Sigmoid colon (tissue), 7 donors: ENCODE measurements around the gene IGF2BP2. TPM values are rescaled to one million over a fixed set of nuclear protein-coding genes. Genes with fewer than 3 reads are reported as not detected.
"Not testable (repeated sequence)": the region's sequence is repeated elsewhere in the genome, so short reads cannot be mapped to it uniquely, and the experiment has no call there.

Source experiments
- DNase-seq: peaks from one replicate; pipeline ENCODE4 v3.0.0-alpha.2; 2019
- H3K27ac ChIP-seq, 4 donors: fragments of 200-600 bp; sonication (generic); one replicate each; pipeline ENCODE4 v1.5.1; 2016 to 2019; ENCODE audit warnings: mild to moderate bottlenecking in 1 of 4
- H3K27me3 ChIP-seq, 3 donors: fragments of 200-600 bp; sonication (generic); one replicate each; pipeline ENCODE4 v1.5.1; 2019; ENCODE audit warnings: mild to moderate bottlenecking in 1 of 3
- H3K36me3 ChIP-seq, 4 donors: fragments of 200-600 bp; sonication (generic); one replicate each; pipeline ENCODE4 v1.5.1; 2016 to 2019
- H3K4me1 ChIP-seq, 4 donors: fragments of 200-600 bp; sonication (generic); one replicate each; pipeline ENCODE4 v1.5.1; 2017 to 2019
- H3K4me3 ChIP-seq, 4 donors: fragments of 200-600 bp; sonication (generic); one replicate each; pipeline ENCODE4 v1.5.1; 2017 to 2019; ENCODE audit warnings: mild to moderate bottlenecking in 2 of 4, moderate library complexity in 1 of 4
- H3K9me3 ChIP-seq, 4 donors: fragments of 200-600 bp in 3 of 4; sonication (generic) in 3 of 4; one replicate each; pipeline versions ENCODE4 v1.5.1 to v1.6.1; 2013 to 2019
- CTCF ChIP-seq, 4 experiments: fragments of 450-650 bp in 3 of 4; fragments of 200-600 bp in 1 of 4; IDR thresholded peaks; one replicate each; pipeline ENCODE4 v1.5.1; 2016 to 2019; ENCODE audit warnings: antibody characterized with exemption in 4 of 4, mild to moderate bottlenecking in 3 of 4, moderate library complexity in 2 of 4
- EP300 ChIP-seq, 4 donors: sonication (generic); formaldehyde crosslinking; IDR thresholded peaks; one replicate each; pipeline ENCODE4 v1.6.1; 2017; ENCODE audit warnings: antibody characterized with exemption in 4 of 4
- POLR2A ChIP-seq, 2 donors: fragments of 450-650 bp; IDR thresholded peaks; one replicate each; pipeline ENCODE4 v1.6.1; 2016; ENCODE audit warnings: antibody characterized with exemption in 2 of 2, mild to moderate bottlenecking in 2 of 2, moderate library complexity in 2 of 2
- POLR2AphosphoS5 ChIP-seq, 4 donors: sonication (generic); formaldehyde crosslinking; IDR thresholded peaks; one replicate each; pipeline ENCODE4 v1.6.1; 2017; ENCODE audit warnings: antibody characterized with exemption in 4 of 4
- WGBS, 2 donors: extraction: QIAGEN DNeasy Blood & Tissue Kit; methylation state at CpG; one replicate each; pipeline ENCODE4 v1.1.7; 2013; 5-methylcytosine and 5-hydroxymethylcytosine counted together
- intact Hi-C: fragments of 100-400 bp; cut with DNase I; formaldehyde crosslinking; loops from one replicate; pipeline ENCODE4 v1.15.1; 2023
- polyA plus RNA-seq, 3 donors: library from polyadenylated mRNA; stranded (reverse); fragments of 200-250 nt; gene quantifications; one replicate each; pipeline ENCODE4 v1.2.3, GENCODE V29; 2013
- total RNA-seq, 4 donors: library from RNA; depleted of rRNA; stranded (reverse); fragments of >200 nt; gene quantifications; one replicate each; pipeline ENCODE4 v1.1.0, GENCODE V29; 2016
- donor health status: healthy with polysubstance abuse.
- donor health status: Bipolar disorder and iron deficiency.
- donor health status: healthy.

IGF2BP2 gene
- total and polyA plus RNA-seq, 7 donors: 6.3 to 20.7 (median 14.7) TPM

DNA sequence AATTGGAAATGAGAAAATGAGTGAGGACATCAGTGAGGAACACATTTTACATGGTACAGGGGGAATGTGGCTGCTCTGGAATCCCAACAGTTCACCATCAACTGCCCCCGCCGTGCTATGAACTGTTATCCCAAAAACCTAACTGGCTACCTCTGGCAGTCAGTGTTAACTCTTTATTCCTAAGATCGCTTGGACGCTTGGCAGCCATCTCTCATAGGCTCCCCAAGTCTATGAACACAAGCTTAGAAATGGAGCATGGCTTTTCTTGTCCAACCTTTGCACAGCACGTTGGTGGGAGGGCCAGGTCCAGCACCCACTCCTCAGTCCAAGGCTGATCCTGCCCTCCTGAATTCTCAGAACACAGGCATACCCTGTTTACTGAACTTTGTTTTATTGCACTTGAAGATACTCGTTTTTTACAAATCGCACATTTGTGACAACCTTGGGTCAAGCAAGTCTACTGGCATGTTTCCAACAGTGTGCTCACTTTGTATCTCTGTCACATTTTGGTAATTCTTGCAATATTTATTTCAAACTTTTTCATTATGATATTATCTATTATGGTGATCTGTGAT lies 185.1 kb downstream of the IGF2BP2 start:
- no peak overlapping the region for H3K27ac ChIP-seq
- intact Hi-C loops: no loop called here
- 78 to 79% methylated on average over 7 of the region's 7 CpGs for WGBS, 2 donors
- H3K36me3 ChIP-seq: no peaks in the 10 kb centered on the region
- H3K4me3 ChIP-seq: no peak overlapping the region
- no peak for TF ChIP-seq CTCF (IDR thresholded peaks at IDR 0.05)
- no peak for TF ChIP-seq POLR2A (IDR thresholded peaks at IDR 0.05)
- TF ChIP-seq POLR2AphosphoS5 (IDR thresholded peaks at IDR 0.05): no peak
- TF ChIP-seq EP300 (IDR thresholded peaks at IDR 0.05): no peak
- H3K27me3 ChIP-seq: no peaks in the 10 kb centered on the region
- no peaks in the 10 kb centered on the region for H3K4me1 ChIP-seq
- no peaks in the 10 kb centered on the region for H3K9me3 ChIP-seq
- no peak for DNase-seq

- intact Hi-C loops, H3K4me3 ChIP-seq, H3K27ac ChIP-seq, H3K9me3 ChIP-seq, H3K36me3 ChIP-seq, DNase-seq, H3K4me1 ChIP-seq, H3K27me3 ChIP-seq: not testable (repeated sequence)
- 96 to 97% methylated on average over 11 of the region's 11 CpGs for WGBS, 2 donors
Observed at GRCh38 chr3:185638651-185639050, 186.2 kb downstream of the IGF2BP2 start.

GRCh38 chr3:185637388-185637787 lies 187.5 kb downstream of the IGF2BP2 start:
- no peak for DNase-seq
- intact Hi-C loops: no loop called here

GRCh38 chr3:185632996-185633395 lies 191.8 kb downstream of the IGF2BP2 start:
- Histone ChIP-seq H3K4me3 (no peak overlapping the region), H3K9me3 (no peaks in the 10 kb centered on the region), H3K27ac (no peak overlapping the region), H3K27me3 (no peaks in the 10 kb centered on the region), H3K36me3 (peaks cover 0 to 22% (median 11%) of the 10 kb centered on the region in 4 donors), H3K4me1 (peaks cover 0 to 11% (median 10%) of the 10 kb centered on the region in 4 donors)
- no peak for TF ChIP-seq EP300 (IDR thresholded peaks at IDR 0.05)
- no peak for TF ChIP-seq POLR2AphosphoS5 (IDR thresholded peaks at IDR 0.05)
- no peak for TF ChIP-seq CTCF (IDR thresholded peaks at IDR 0.05)
- no peak for TF ChIP-seq POLR2A (IDR thresholded peaks at IDR 0.05)
- 81 to 97% methylated on average over 4 of the region's 4 CpGs for WGBS, 2 donors
- no peak for DNase-seq
- intact Hi-C loops: no loop called here

More at GRCh38 chr3:185637388-185637787, 187.5 kb downstream of the IGF2BP2 start:
- TF ChIP-seq POLR2AphosphoS5 (IDR thresholded peaks at IDR 0.05): no peak
- no peaks in the 10 kb centered on the region for H3K9me3 ChIP-seq
- H3K36me3 ChIP-seq: peaks cover 0 to 2% (median 0%) of the 10 kb centered on the region in 4 donors
- no peaks in the 10 kb centered on the region for H3K4me1 ChIP-seq
- 87 to 96% methylated on average over 3 of the region's 3 CpGs for WGBS, 2 donors
- no peak overlapping the region for H3K27ac ChIP-seq
- H3K27me3 ChIP-seq: no peaks in the 10 kb centered on the region
- H3K4me3 ChIP-seq: no peak overlapping the region

DNA sequence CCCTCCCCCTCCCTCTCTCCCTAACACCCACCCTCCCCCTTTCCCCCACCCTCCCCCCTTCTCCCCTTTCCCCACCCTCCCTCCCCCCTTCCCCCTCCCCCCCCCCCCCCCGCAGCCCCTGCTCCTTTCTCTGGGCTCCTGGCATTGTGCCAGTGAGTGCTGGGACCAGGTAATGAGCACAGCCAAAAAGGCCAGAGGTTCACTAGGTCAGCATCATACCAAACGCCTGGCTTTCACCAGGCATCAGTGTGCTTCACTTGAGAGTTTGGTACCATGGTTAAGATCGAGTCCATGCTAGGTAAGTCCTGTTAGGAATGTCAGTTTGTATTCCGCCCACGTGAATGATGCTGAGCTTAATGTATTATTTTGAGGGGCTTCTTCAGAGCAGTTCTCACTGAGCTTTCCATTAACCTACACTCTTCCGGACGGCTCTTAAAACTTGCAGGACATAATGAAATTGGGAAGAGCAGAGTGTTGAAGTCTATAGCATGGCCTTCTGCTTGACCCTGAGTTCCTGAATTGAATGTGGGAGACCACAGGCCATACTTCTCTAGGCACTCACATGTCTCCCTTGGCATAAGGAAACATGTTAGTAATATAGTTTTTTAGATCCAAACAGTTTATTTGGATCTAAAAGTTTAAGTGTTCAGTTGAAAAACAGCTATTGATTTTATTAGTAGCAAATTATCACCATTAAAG lies 193.2 kb downstream of the IGF2BP2 start:
- Histone ChIP-seq H3K4me1 (peaks cover 0 to 11% (median 10%) of the 10 kb centered on the region in 4 donors), H3K36me3 (peaks cover 0 to 36% (median 19%) of the 10 kb centered on the region in 4 donors), H3K4me3 (no peak overlapping the region), H3K27ac (no peak overlapping the region), H3K27me3 (no peaks in the 10 kb centered on the region), H3K9me3 (no peaks in the 10 kb centered on the region)
- intact Hi-C loops: no loop called here
- 92 to 95% methylated on average over 6 of the region's 7 CpGs for WGBS, 2 donors
- TF ChIP-seq CTCF (IDR thresholded peaks at IDR 0.05) (no peak), POLR2A (IDR thresholded peaks at IDR 0.05) (no peak), EP300 (IDR thresholded peaks at IDR 0.05) (no peak), POLR2AphosphoS5 (IDR thresholded peaks at IDR 0.05) (no peak)
- DNase-seq: no peak
